Measurements from ENCODE around the gene HEXB. TPM values are rescaled to one million over a fixed set of nuclear protein-coding genes. Genes with fewer than 3 reads are reported as not detected.

The HEXB gene
- total RNA-seq, 4 donors from 2014 or later: 46.9 to 85.8 (median 73.8) TPM

GRCh38 chr5:74651710-74652109, 33.3 kb upstream of the HEXB start:
- Histone ChIP-seq H3K9me3 (no peaks in the 10 kb centered on the region), H3K4me3 (no peak overlapping the region), H3K27ac (no peak overlapping the region), H3K36me3 (no peaks in the 10 kb centered on the region), H3K27me3 (no peaks in the 10 kb centered on the region), H3K4me1 (peaks cover 13% of the 10 kb centered on the region)
- 57% methylated on average over 3 of the region's 3 CpGs for WGBS
- no peak for DNase-seq (ENCODE audit: low spot score in 2 of 2)
- TF ChIP-seq POLR2A (IDR thresholded peaks at IDR 0.05): no peak
- no peak for TF ChIP-seq CTCF (IDR thresholded peaks at IDR 0.05)

GRCh38 chr5:74652576-74652975, 32.5 kb upstream of the HEXB start:
- no peak overlapping the region for H3K4me3 ChIP-seq
- no peaks in the 10 kb centered on the region for H3K27me3 ChIP-seq
- no peak for TF ChIP-seq POLR2AphosphoS5 (IDR thresholded peaks at IDR 0.05)
- no peak for TF ChIP-seq CTCF (IDR thresholded peaks at IDR 0.05)
- no peak for TF ChIP-seq POLR2A (IDR thresholded peaks at IDR 0.05)
- TF ChIP-seq EP300 (IDR thresholded peaks at IDR 0.05): no peak
- no peaks in the 10 kb centered on the region for H3K36me3 ChIP-seq
- no peak for DNase-seq (ENCODE audit: low spot score in 2 of 2)
- H3K4me1 ChIP-seq: peaks cover 13% of the 10 kb centered on the region
- H3K27ac ChIP-seq: no peak overlapping the region
- WGBS: 88% methylated on average over 3 of the region's 3 CpGs
- no peaks in the 10 kb centered on the region for H3K9me3 ChIP-seq

GRCh38 chr5:74653991-74654390, 31.0 kb upstream of the HEXB start:
- H3K27me3 ChIP-seq: no peaks in the 10 kb centered on the region
- WGBS: 70% methylated on average over 5 of the region's 5 CpGs
- no peaks in the 10 kb centered on the region for H3K9me3 ChIP-seq
- H3K27ac ChIP-seq: no peak overlapping the region
- DNase-seq (ENCODE audit: low spot score in 2 of 2): no peak
- no peak for TF ChIP-seq POLR2A (IDR thresholded peaks at IDR 0.05)
- TF ChIP-seq POLR2AphosphoS5 (IDR thresholded peaks at IDR 0.05): no peak
- no peak for TF ChIP-seq EP300 (IDR thresholded peaks at IDR 0.05)
- TF ChIP-seq CTCF (IDR thresholded peaks at IDR 0.05): no peak
- no peak overlapping the region for H3K4me3 ChIP-seq
- peaks cover 7% of the 10 kb centered on the region for H3K4me1 ChIP-seq
- H3K36me3 ChIP-seq: no peaks in the 10 kb centered on the region

- Histone ChIP-seq H3K4me1 (peaks cover 6% of the 10 kb centered on the region), H3K9me3 (no peaks in the 10 kb centered on the region), H3K27ac (no peak overlapping the region), H3K27me3 (no peaks in the 10 kb centered on the region), H3K4me3 (no peak overlapping the region), H3K36me3 (no peaks in the 10 kb centered on the region)
- TF ChIP-seq CTCF (IDR thresholded peaks at IDR 0.05) (no peak), POLR2A (IDR thresholded peaks at IDR 0.05) (no peak), POLR2AphosphoS5 (IDR thresholded peaks at IDR 0.05) (no peak), EP300 (IDR thresholded peaks at IDR 0.05) (no peak)
- 91% methylated on average over 6 of the region's 6 CpGs for WGBS
- DNase-seq (ENCODE audit: low spot score in 2 of 2): no peak
Measured at GRCh38 chr5:74655206-74655605, 29.8 kb upstream of the HEXB start.

- no peak overlapping the region for H3K27ac ChIP-seq
- TF ChIP-seq POLR2A (IDR thresholded peaks at IDR 0.05) (no peak), CTCF (IDR thresholded peaks at IDR 0.05) (no peak), EP300 (IDR thresholded peaks at IDR 0.05) (no peak), POLR2AphosphoS5 (IDR thresholded peaks at IDR 0.05) (no peak)
Measured at GRCh38 chr5:74655716-74656115, 29.3 kb upstream of the HEXB start.

More at GRCh38 chr5:74655716-74656115, 29.3 kb upstream of the HEXB start:
- no peak for DNase-seq (ENCODE audit: low spot score in 2 of 2)
- Histone ChIP-seq H3K9me3 (no peaks in the 10 kb centered on the region), H3K4me1 (peaks cover 6% of the 10 kb centered on the region), H3K4me3 (no peak overlapping the region), H3K27me3 (no peaks in the 10 kb centered on the region), H3K36me3 (no peaks in the 10 kb centered on the region)

Measured in suprapubic skin (tissue), 4 donors.